Activated naive CD8-positive, alpha-beta T cell (primary cell): ENCODE results near the gene SHLD1.
"Not testable (repeated sequence)": the region's sequence is repeated elsewhere in the genome, so short reads cannot be mapped to it uniquely, and the experiment has no call there.

ENCODE experiments used
- H3K27ac Mint-ChIP-seq: one replicate; pipeline ENCODE4 v1.8.0; 2021; ENCODE audit warnings: mixed read lengths
- H3K27me3 Mint-ChIP-seq: one replicate; pipeline ENCODE4 v1.8.0; 2021; ENCODE audit warnings: mixed read lengths
- H3K36me3 Mint-ChIP-seq: one replicate; pipeline ENCODE4 v1.8.0; 2021; ENCODE audit warnings: mixed read lengths
- H3K4me1 Mint-ChIP-seq: one replicate; pipeline ENCODE4 v1.8.0; 2021; ENCODE audit warnings: low read depth, mixed read lengths
- H3K4me3 Mint-ChIP-seq: one replicate; pipeline ENCODE4 v1.8.0; 2021; ENCODE audit warnings: mild to moderate bottlenecking, mixed read lengths
- H3K9me3 Mint-ChIP-seq: one replicate; pipeline ENCODE4 v1.8.0; 2021; ENCODE audit warnings: low read depth, mixed read lengths

The SHLD1 gene

DNA sequence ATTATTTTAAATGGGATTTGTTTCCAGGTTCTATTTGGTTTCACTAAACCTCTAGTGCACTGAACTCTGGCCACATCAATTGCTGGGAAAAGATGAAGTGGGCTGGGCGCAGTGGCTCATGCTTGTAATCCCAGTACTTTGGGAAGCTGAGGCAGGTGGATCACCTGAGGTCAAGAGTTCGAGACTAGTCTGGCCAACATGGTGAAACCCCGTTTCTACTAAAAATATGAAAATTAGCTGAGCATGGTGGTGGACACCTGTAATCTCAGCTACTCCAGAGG, 25.1 kb upstream of the SHLD1 start:
- not testable (repeated sequence) for H3K36me3 Mint-ChIP-seq, H3K4me3 Mint-ChIP-seq, H3K27ac Mint-ChIP-seq, H3K27me3 Mint-ChIP-seq, H3K9me3 Mint-ChIP-seq
- peaks cover 15% of the 10 kb centered on the region for H3K4me1 Mint-ChIP-seq

DNA sequence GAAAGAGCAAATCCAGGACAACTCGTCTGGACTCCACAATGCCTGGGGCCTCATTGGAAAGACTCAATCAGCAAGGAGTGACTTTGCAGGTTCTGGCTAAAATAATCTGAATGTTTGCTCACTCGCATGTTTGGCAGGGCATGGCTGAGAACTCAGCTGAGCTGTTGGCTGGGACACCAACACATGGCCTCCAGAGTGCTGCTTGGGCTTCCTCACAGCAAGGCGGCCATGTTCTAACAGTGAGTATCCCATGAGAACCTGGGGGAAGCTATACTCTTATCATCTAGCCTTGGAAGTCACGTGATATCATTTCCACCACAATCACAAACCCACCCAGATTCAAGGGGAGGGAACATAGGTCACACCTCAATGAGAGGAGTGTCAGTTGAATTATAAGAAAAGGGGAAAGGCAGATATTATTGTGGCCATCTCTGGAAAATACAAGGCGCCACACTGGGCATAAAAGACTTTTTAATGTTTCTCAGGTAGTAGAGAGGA, 23.1 kb upstream of the SHLD1 start:
- peaks cover 12% of the 10 kb centered on the region for H3K4me1 Mint-ChIP-seq
- no peak overlapping the region for H3K27ac Mint-ChIP-seq

DNA sequence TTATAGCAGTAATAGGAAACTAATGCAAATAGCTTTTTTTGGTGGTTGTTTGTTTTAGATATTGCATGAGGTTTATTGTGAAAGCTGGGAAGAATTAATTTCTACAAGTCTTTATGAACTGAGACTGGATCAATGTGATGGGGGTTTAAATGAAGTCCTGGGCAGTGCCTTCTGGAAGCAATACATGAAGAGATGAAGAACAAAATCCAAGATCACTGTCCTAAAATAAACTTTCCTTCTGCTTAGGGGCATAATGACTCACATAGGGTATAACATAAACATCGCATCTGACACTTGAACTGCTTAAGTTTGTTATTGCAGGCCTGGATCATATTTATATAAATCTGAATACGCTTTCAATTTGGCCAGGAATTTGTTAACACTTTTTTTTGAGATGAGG, 20.9 kb upstream of the SHLD1 start:
- no peak overlapping the region for H3K27ac Mint-ChIP-seq
- H3K27me3 Mint-ChIP-seq, result no peaks in the 10 kb centered on the region
- H3K36me3 Mint-ChIP-seq, result peaks cover 3% of the 10 kb centered on the region
- H3K9me3 Mint-ChIP-seq, result no peaks in the 10 kb centered on the region
- H3K4me3 Mint-ChIP-seq, result no peak overlapping the region
- H3K4me1 Mint-ChIP-seq, result peaks cover 5% of the 10 kb centered on the region

More for the DNA sequence above, 23.1 kb upstream of the SHLD1 start:
- Mint-ChIP-seq H3K4me3 (no peak overlapping the region), H3K27me3 (no peaks in the 10 kb centered on the region), H3K9me3 (no peaks in the 10 kb centered on the region), H3K36me3 (peaks cover 3% of the 10 kb centered on the region)

DNA sequence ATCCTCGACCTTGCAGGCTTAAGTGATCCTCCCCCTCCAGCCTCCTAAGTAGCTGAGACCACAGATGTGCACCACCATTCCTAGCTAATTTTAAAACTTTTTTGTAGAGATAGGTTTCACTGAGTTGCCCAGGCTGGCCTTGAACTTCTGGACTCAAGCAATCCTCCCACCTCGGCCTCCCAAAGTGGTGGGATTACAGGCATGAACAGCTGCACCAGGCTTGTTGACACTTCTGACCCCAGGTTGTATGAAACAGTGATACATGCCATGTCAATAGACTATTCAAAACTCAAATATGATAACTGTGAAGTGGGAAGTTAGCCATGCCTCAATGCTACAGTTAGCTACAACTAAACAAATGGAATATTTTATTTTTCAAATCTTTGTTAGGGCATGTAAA, 20.1 kb upstream of the SHLD1 start:
- H3K27me3 Mint-ChIP-seq, result no peaks in the 10 kb centered on the region
- peaks cover 3% of the 10 kb centered on the region for H3K36me3 Mint-ChIP-seq
- no peak overlapping the region for H3K27ac Mint-ChIP-seq
- H3K4me1 Mint-ChIP-seq, result peaks cover 1% of the 10 kb centered on the region
- no peaks in the 10 kb centered on the region for H3K9me3 Mint-ChIP-seq
- H3K4me3 Mint-ChIP-seq, result no peak overlapping the region

DNA sequence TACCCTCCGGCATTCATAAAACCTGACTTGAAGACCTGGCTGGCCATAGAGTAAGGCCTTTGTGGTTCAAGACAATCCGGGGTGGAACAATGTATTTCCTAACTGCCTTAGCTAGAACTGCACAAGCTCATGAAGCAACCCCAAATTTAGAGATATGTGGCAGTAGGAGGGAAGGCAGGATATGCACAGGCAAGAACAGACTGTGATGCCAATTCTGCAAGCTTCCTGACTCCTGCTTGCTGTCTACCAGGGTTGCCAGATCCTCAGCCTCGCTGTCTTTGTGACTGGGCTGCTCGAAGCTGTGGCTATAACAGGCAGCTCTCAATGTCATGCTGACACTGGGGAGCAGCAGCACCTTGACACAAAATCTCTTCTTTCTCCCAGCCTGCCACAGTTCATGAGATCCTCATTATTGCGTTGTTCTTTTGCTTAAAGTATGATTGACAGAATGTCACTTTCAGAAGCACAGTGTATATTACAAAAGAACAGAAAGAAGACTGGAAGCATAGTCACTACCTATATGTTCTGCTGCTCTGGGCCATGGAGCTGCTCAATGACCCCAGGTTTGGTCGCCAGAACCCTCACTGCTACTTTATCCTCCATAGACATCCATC, 18.3 kb upstream of the SHLD1 start:
- Mint-ChIP-seq H3K4me3 (no peak overlapping the region), H3K36me3 (peaks cover 3% of the 10 kb centered on the region), H3K4me1 (peaks cover 11% of the 10 kb centered on the region), H3K9me3 (no peaks in the 10 kb centered on the region), H3K27ac (no peak overlapping the region), H3K27me3 (no peaks in the 10 kb centered on the region)

DNA sequence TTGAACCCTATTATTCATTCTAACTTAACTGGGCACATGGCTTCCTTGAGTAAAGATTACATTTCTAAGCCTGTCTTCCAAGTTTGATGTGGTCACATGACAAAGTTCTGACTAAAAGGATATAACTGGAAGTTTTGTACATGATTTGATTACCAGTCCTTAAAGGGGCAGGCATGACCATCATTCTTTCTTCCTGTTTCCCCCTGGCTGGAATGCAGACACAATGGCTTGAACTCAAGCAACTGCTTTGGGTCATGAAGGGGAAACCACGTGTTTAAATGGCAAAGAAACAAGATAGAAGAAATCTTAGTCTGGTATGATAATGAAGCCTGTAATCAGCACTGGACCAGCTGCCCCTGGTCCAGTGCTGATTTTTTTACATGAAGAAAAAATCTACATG, 15.6 kb upstream of the SHLD1 start:
- no peaks in the 10 kb centered on the region for H3K9me3 Mint-ChIP-seq
- no peak overlapping the region for H3K27ac Mint-ChIP-seq
- H3K4me1 Mint-ChIP-seq, result peaks cover 30% of the 10 kb centered on the region
- no peaks in the 10 kb centered on the region for H3K36me3 Mint-ChIP-seq
- no peak overlapping the region for H3K4me3 Mint-ChIP-seq
- no peaks in the 10 kb centered on the region for H3K27me3 Mint-ChIP-seq

DNA sequence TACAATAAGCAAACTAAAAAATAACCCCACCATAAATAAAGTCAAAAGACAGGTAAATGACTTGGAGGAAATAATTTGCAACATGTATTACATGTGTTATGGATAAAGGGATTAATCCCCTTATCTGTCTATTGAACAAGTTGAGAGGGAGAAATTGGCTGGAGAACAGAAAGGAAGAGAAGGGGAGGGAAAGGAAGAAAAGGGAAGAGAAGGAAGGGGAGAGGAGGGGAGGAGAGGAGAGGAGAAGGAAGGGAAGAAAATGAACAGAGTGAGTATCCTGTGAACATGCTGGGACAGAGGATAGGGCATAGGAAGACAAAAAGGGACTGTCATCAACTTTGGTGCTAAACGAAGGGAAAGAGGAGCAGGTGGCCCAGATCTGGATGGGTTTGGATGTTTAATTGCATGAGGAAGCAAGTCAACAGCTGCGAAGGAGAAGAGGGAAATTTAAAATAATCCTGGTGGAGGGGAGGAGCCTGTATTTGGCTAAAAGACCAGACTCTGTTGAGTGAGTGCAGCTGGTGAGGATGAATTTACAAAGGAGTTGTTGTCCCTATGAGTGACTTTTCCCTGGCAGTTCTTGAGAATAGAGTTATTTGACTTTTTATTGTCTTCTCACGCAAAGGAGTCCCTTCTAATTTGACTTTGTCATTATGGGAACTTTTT, 14.2 kb upstream of the SHLD1 start:
- Mint-ChIP-seq H3K27ac (peak overlapping the region; percentile 41), H3K4me1 (peaks cover 30% of the 10 kb centered on the region), H3K36me3 (no peaks in the 10 kb centered on the region), H3K27me3 (no peaks in the 10 kb centered on the region), H3K4me3 (no peak overlapping the region), H3K9me3 (no peaks in the 10 kb centered on the region)

DNA sequence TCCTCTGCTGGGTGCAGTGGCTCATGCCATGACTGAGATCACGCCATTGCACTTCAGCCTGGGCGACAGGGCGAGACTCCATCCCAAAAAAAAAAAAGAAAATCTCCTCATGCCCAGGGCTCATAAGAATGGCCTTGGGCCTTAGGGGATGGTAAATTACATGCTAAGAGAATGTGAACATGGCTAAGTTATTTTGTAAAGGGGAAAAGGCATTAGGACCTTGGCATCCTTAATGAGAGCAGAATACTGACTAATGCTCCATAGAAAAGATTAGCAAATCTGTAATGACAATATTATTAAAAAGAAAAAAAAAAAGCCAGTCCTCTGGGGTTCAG, 12.6 kb upstream of the SHLD1 start:
- H3K27me3 Mint-ChIP-seq, result no peaks in the 10 kb centered on the region
- peaks cover 30% of the 10 kb centered on the region for H3K4me1 Mint-ChIP-seq
- H3K36me3 Mint-ChIP-seq, result no peaks in the 10 kb centered on the region
- peak overlapping the region; percentile 65 for H3K4me3 Mint-ChIP-seq
- no peaks in the 10 kb centered on the region for H3K9me3 Mint-ChIP-seq
- H3K27ac Mint-ChIP-seq, result peak overlapping the region; percentile 58

DNA sequence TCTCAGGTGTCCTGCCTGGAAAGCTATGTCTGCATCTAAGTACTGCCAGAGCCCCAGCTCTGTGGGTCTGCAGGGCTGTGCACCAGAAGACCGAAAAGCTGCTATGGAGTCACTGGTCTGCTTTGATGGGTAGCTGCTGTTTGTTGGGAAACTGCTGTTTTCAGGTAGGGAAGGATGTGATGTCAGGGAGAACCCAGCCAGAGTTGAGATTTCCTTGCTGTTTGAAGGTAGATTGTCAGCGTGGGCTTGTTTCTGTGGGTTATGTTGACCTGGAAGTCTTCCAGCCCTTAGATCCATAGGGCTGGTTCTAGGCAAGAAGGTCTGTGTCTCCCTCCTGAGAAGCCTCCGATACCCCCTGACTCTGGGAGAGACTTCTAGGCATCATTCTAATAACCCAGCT, 12.2 kb upstream of the SHLD1 start:
- H3K4me1 Mint-ChIP-seq, result peaks cover 30% of the 10 kb centered on the region
- H3K36me3 Mint-ChIP-seq, result no peaks in the 10 kb centered on the region
- peak overlapping the region; percentile 51 for H3K4me3 Mint-ChIP-seq
- H3K27me3 Mint-ChIP-seq, result no peaks in the 10 kb centered on the region
- H3K27ac Mint-ChIP-seq, result peak overlapping the region; percentile 54
- no peaks in the 10 kb centered on the region for H3K9me3 Mint-ChIP-seq

DNA sequence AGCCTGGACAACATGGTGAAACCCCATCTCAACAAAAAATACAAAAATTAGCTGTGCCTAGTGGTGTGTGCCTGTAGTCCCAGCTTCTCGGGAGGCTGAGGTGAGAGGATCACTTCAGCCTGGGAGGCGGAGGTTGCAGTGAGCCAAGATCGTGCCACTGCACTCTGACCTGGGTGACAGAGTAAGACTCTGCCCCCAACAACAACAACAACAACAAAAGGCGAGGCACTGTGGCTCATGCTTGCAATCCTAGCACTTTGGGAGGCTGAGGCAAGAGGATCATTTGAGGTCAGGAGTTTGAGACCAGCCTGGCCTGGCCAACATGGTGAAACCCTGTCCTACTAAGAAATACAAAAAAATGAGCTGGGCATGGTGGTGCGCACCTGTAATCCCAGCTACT, 9.6 kb upstream of the SHLD1 start:
- H3K36me3 Mint-ChIP-seq, H3K9me3 Mint-ChIP-seq, H3K27me3 Mint-ChIP-seq, H3K4me3 Mint-ChIP-seq, H3K27ac Mint-ChIP-seq: not testable (repeated sequence)
- peaks cover 29% of the 10 kb centered on the region for H3K4me1 Mint-ChIP-seq

DNA sequence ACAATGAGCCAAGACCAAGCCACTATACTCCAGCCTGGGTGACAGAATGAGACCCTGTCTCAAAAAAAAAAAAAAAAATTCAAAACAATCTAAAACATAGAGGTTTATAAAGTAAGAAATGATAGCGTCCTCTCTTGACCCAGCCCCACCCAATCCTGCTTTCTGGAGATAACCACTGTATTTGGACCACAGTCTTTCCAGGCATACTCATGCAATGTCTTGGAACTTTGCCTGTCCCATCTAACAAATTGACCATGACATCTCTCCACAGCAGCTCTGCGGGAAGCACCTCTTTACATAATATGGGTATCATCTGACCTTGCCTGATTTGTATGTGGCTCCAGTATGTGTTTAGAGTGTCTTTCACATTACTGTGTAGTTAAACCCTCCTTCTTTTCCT, 9.1 kb upstream of the SHLD1 start:
- peaks cover 2% of the 10 kb centered on the region for H3K36me3 Mint-ChIP-seq
- H3K27ac Mint-ChIP-seq, result no peak overlapping the region
- H3K4me1 Mint-ChIP-seq, result peaks cover 25% of the 10 kb centered on the region
- H3K9me3 Mint-ChIP-seq, result no peaks in the 10 kb centered on the region
- no peaks in the 10 kb centered on the region for H3K27me3 Mint-ChIP-seq
- no peak overlapping the region for H3K4me3 Mint-ChIP-seq

DNA sequence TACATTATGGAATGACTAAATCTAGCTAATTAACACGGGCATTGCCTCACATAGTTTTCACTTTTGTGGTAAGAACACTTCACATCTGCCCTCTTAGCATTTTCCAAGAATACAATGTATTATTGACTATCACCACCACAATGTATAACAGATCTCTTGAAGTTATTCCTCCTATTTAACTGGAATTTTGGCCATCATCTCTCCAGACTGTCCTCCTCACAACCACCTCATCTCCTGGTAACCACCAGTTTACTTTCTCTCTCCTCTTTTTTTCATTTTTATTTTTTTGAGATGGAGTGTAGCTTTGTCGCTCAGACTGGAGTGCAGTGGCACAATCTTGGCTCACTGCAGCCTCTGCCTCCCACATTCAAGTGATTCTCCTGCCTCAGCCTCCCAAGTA, 8.2 kb upstream of the SHLD1 start:
- no peak overlapping the region for H3K4me3 Mint-ChIP-seq
- H3K36me3 Mint-ChIP-seq, result peaks cover 2% of the 10 kb centered on the region
- H3K9me3 Mint-ChIP-seq, result no peaks in the 10 kb centered on the region
- H3K4me1 Mint-ChIP-seq, result peaks cover 18% of the 10 kb centered on the region
- no peaks in the 10 kb centered on the region for H3K27me3 Mint-ChIP-seq
- H3K27ac Mint-ChIP-seq, result no peak overlapping the region

DNA sequence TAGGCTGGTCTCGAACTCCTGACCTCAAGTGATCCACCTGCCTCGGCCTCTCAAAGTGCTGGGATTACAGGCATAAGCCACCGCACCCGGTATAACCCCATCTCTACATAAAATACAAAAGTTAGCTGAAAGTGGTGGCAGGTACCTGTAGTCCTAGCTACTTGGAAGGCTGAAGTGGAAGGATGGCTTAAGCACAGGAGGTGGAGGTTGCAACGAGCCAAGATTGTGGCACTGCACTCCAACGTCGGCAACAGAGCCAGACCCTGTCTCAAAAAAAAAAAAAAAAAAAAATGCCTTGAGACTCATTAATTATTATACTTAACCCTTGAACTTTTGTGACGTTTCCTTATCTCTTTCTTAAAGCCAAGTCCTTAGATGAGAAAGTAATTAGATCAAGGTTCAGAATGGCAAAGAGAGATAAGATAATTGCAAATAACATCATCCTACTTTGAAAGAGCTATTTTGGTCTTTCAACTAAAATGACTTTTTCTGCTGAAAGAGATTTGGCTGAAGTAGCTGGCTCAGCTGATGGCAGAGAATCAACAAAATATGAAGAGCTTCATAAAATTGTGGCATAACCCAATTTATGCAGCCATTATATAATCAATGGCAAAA, 4.7 kb upstream of the SHLD1 start:
- no peaks in the 10 kb centered on the region for H3K27me3 Mint-ChIP-seq
- H3K4me3 Mint-ChIP-seq, result no peak overlapping the region
- H3K27ac Mint-ChIP-seq, result no peak overlapping the region
- peaks cover 5% of the 10 kb centered on the region for H3K4me1 Mint-ChIP-seq
- no peaks in the 10 kb centered on the region for H3K9me3 Mint-ChIP-seq
- peaks cover 5% of the 10 kb centered on the region for H3K36me3 Mint-ChIP-seq

DNA sequence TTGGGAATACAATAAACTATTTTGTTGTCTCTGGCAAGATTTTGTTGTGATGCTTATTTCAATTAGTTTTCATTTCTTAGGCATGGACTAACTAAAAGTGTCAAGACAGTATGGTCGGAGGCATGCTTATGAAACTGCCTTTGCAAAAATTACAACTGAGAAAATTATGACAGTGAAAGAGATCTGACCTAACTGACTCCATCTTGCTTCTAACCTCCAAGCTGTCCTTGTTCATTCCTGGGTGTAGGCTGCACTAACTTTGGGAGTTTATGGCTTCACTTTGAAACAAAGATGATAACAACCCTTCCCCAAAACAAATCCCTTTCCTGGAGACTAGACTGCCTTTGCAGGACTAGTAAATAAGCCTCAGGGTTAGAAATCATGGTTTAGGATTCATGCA, 4.1 kb upstream of the SHLD1 start:
- H3K27me3 Mint-ChIP-seq, result no peaks in the 10 kb centered on the region
- no peak overlapping the region for H3K27ac Mint-ChIP-seq
- no peaks in the 10 kb centered on the region for H3K9me3 Mint-ChIP-seq
- peaks cover 6% of the 10 kb centered on the region for H3K4me1 Mint-ChIP-seq
- no peak overlapping the region for H3K4me3 Mint-ChIP-seq
- peaks cover 5% of the 10 kb centered on the region for H3K36me3 Mint-ChIP-seq

DNA sequence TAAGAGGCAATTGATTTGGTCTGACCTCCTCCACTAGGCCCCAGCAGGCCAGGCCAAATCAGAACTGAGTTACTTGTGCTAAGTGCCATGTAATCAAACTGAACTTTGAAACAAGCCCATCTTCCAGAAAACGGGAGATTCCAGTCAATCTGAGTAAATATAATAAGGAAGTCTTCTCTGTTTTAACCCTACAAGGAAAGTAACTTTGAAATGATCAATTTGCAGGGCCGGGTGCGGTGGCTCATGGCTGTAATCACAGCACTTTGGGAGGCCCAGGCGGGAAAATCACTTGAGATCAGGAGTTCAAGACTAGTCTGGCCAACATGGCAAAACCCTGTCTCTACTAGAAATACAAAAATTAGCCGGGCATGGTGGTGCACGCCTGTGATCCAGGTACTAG, 2.0 kb upstream of the SHLD1 start:
- Mint-ChIP-seq H3K4me3 (no peak overlapping the region), H3K27me3 (no peaks in the 10 kb centered on the region), H3K36me3 (peaks cover 8% of the 10 kb centered on the region), H3K27ac (no peak overlapping the region), H3K9me3 (no peaks in the 10 kb centered on the region), H3K4me1 (peaks cover 20% of the 10 kb centered on the region)

DNA sequence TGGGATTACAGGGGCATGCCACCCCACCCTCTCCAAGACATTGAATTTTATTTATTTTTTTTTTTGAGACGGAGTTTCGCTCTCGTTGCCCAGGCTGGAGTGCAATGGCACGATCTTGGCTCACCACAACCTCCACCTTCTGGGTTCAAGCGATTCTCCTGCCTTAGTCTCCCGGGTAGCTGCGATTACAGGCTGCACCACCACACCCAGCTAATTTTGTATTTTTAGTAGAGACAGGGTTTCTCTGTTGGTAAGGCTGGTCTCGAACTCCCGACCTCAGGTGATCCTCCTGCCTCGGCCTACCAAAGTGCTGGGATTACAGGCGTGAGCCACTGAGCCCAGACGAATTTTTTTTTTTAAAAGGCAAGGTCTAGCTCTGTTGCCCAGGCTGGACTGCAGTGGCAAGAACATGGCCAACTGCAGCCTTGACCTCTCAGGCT, 669 bp upstream of the SHLD1 start:
- not testable (repeated sequence) for H3K27me3 Mint-ChIP-seq, H3K36me3 Mint-ChIP-seq, H3K9me3 Mint-ChIP-seq, H3K4me3 Mint-ChIP-seq
- Mint-ChIP-seq H3K4me1 (peaks cover 26% of the 10 kb centered on the region), H3K27ac (peak overlapping the region; percentile 93)
